Lower leg skin (tissue), 3 donors: ENCODE results near the gene ARFIP1.

ENCODE experiments used
- CTCF ChIP-seq, 3 donors: fragments of 450-650 bp; IDR thresholded peaks; one replicate each; pipeline ENCODE4 v1.5.1; 2016; ENCODE audit warnings: antibody characterized with exemption in 3 of 3, mild to moderate bottlenecking in 3 of 3, moderate library complexity in 2 of 3
- POLR2A ChIP-seq, 2 donors: fragments of 450-650 bp; IDR thresholded peaks; one replicate each; pipeline ENCODE4 v1.6.1; 2016 to 2017; ENCODE audit warnings: antibody characterized with exemption in 2 of 2, mild to moderate bottlenecking in 1 of 2, moderate library complexity in 1 of 2

GRCh38 chr4:152949930-152950329 is 170.2 kb downstream of the ARFIP1 start:
- TF ChIP-seq POLR2A (IDR thresholded peaks at IDR 0.05) (no peak), CTCF (IDR thresholded peaks at IDR 0.05) (no peak)
